Fibroblast of the aortic adventitia (primary cell): ENCODE measurements around the gene ARID5B. TPM values are rescaled to one million over a fixed set of nuclear protein-coding genes. Genes with fewer than 3 reads are reported as not detected.

Source experiments
- DNase-seq: peaks from one replicate; pipeline ENCODE4 v3.0.0-alpha.2; 2010; ENCODE audit warnings: low read depth
- H3K4me3 ChIP-seq: 2 replicates; pipeline ENCODE4 v1.5.1; 2011; ENCODE audit warnings: low read depth, mild to moderate bottlenecking, control low read depth, low read length, moderate library complexity
- CTCF ChIP-seq: IDR thresholded peaks from 2 replicates; pipeline ENCODE4 v1.5.1; 2011; ENCODE audit warnings: mild to moderate bottlenecking, low read length, control low read depth, inconsistent platforms; ENCODE audit not compliant: insufficient read depth
- total RNA-seq: library from RNA; depleted of rRNA; stranded (reverse); fragments of >200 nt; gene quantifications from 2 replicates; pipeline ENCODE4 v1.2.3, GENCODE V29; 2012; ENCODE audit warnings: low replicate concordance

ARID5B gene
- total RNA-seq, 1 donor: 87.9 TPM

GRCh38 chr10:61944410-61945147, 43.1 kb downstream of the ARID5B start:
- TF ChIP-seq CTCF: no peak
- H3K4me3 ChIP-seq: no peak overlapping the region
- DNase-seq: no peak

GRCh38 chr10:61949687-61950086, 48.2 kb downstream of the ARID5B start:
- no peak overlapping the region for H3K4me3 ChIP-seq
- no peak for DNase-seq
- no peak for TF ChIP-seq CTCF

- no peak for TF ChIP-seq CTCF
- H3K4me3 ChIP-seq: no peak overlapping the region
- DNase-seq: no peak
These were observed 49.1 kb downstream of the ARID5B start for GRCh38 chr10:61950449-61951143.

GRCh38 chr10:61951144-61951483, 49.6 kb downstream of the ARID5B start:
- no peak for DNase-seq
- TF ChIP-seq CTCF: no peak
- H3K4me3 ChIP-seq: no peak overlapping the region

- H3K4me3 ChIP-seq: no peak overlapping the region
- no peak for TF ChIP-seq CTCF
- no peak for DNase-seq
These were observed 50.7 kb downstream of the ARID5B start for GRCh38 chr10:61952028-61952674.

GRCh38 chr10:61953183-61953582, 51.7 kb downstream of the ARID5B start:
- DNase-seq: no peak
- H3K4me3 ChIP-seq: no peak overlapping the region
- TF ChIP-seq CTCF: no peak
